ENCODE data around the gene CTBP1. TPM values are rescaled to one million over a fixed set of nuclear protein-coding genes. Genes with fewer than 3 reads are reported as not detected.
"Not testable (repeated sequence)": the region's sequence is repeated elsewhere in the genome, so short reads cannot be mapped to it uniquely, and the experiment has no call there.

CTBP1 gene
- total and polyA plus RNA-seq, 7 donors, result 109 to 165 (median 130) TPM

DNA sequence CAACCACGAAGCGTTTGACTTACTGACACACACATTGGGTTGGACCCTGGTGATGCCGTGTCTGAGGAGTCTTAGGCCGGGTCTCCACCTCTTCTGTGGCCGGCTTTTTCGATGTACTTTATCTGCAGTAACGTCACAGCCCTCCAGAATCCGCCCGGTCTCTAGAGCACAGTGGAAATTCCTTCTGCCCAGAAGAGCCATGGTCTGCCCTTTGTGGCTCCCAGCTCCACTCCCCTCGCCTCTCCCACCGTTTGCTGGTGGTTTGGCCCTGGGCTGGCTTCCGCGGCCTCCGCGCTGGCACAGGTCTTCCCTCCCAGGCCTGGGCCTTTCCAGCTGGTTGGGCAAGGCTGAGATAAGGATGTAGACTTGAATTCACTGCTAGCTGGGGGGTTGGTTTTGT is 45.1 kb upstream of the CTBP1 start:
- H3K36me3 ChIP-seq (ENCODE audit: insufficient read depth in 1 of 2, low read depth in 1 of 2), result peaks cover 0 to 23% of the 10 kb centered on the region in 2 donors
- DNase-seq, result peak in 1 of 2 donors; percentile 47
- ATAC-seq, result no peak
- intact Hi-C loops (cut with DNase I), result loop anchor here (5.0 kb wide), 1 partner anchor 53 kb away; the partner anchor contains the start of gene UVSSA (in 2 of the 2)
- peaks cover 27% of the 10 kb centered on the region for H3K4me1 ChIP-seq
- TF ChIP-seq CTCF (IDR thresholded peaks at IDR 0.05), result no peak
- no peaks in the 10 kb centered on the region for H3K9me3 ChIP-seq
- no peaks in the 10 kb centered on the region for H3K27me3 ChIP-seq (ENCODE audit: insufficient read depth in 3 of 3, low read length in 2 of 3)
- peak overlapping the region; percentile 55 for H3K27ac ChIP-seq
- WGBS, 3 donors, result 66 to 69% (median 66%) methylated on average over 15 of the region's 15 CpGs
- no peak overlapping the region for H3K4me3 ChIP-seq

DNA sequence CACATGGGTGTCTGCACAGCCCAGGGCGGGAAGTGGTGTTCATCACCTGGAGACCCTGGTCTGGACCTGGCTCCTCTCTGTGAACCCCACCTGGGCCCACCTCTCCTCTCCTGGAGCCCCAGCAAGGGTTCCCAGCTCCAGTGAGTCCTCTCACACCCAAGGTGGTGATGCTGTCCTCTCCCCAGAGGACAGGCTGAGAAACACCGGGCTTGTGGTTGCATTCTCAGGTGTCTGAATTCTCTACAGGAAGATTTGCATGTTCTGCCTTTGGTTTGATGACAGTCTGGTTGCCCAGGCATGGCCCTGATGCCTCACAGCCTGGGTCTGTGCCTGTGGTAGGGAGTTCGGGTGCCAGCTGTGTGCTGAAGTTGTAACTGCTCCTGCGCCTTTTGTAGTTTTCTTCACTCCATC is 44.6 kb upstream of the CTBP1 start:
- Histone ChIP-seq H3K9me3 (no peaks in the 10 kb centered on the region), H3K27me3 (ENCODE audit: insufficient read depth in 3 of 3, low read length in 2 of 3) (no peaks in the 10 kb centered on the region), H3K36me3 (ENCODE audit: insufficient read depth in 1 of 2, low read depth in 1 of 2) (peaks cover 0 to 19% of the 10 kb centered on the region in 2 donors), H3K4me1 (peaks cover 31% of the 10 kb centered on the region), H3K4me3 (no peak overlapping the region), H3K27ac (peak overlapping the region; percentile 55)
- no peak for TF ChIP-seq CTCF (IDR thresholded peaks at IDR 0.05)
- ATAC-seq (no peak), DNase-seq (peak in 1 of 2 donors; percentile 30)
- intact Hi-C loops (cut with DNase I), result loop anchor here (5.0 kb wide), 1 partner anchor 54 kb away; the partner anchor contains the start of gene UVSSA (in 2 of the 2)
- 69 to 90% (median 79%) methylated on average over 4 of the region's 4 CpGs for WGBS, 3 donors

GRCh38 chr4:1292703-1293011 is 43.7 kb upstream of the CTBP1 start:
- H3K27me3 ChIP-seq (ENCODE audit: insufficient read depth in 3 of 3, low read length in 2 of 3); ATAC-seq; DNase-seq; H3K9me3 ChIP-seq; H3K36me3 ChIP-seq (ENCODE audit: insufficient read depth in 1 of 2, low read depth in 1 of 2); H3K4me3 ChIP-seq: not testable (repeated sequence)
- intact Hi-C loops (cut with DNase I), result loop anchor here (5.0 kb wide), 1 partner anchor 55 kb away; the partner anchor contains the start of gene UVSSA (in 2 of the 2)
- 74 to 90% (median 84%) methylated on average over 5 to 8 of the region's 8 CpGs for WGBS, 3 donors
- H3K27ac ChIP-seq, result peak overlapping the region; percentile 95
- peaks cover 31% of the 10 kb centered on the region for H3K4me1 ChIP-seq

GRCh38 chr4:1291996-1292702 is 43.2 kb upstream of the CTBP1 start:
- Histone ChIP-seq H3K4me3 (peak overlapping the region; percentile 98), H3K9me3 (no peaks in the 10 kb centered on the region), H3K27me3 (ENCODE audit: insufficient read depth in 3 of 3, low read length in 2 of 3) (no peaks in the 10 kb centered on the region), H3K36me3 (ENCODE audit: insufficient read depth in 1 of 2, low read depth in 1 of 2) (peaks cover 0 to 5% of the 10 kb centered on the region in 2 donors), H3K27ac (peak overlapping the region; percentile 95), H3K4me1 (peaks cover 31% of the 10 kb centered on the region)
- intact Hi-C loops (cut with DNase I), result loop anchor here (5.0 kb wide), 1 partner anchor 55 kb away; the partner anchor contains the start of gene UVSSA (in 2 of the 2)
- DNase-seq, result peak in 1 of 2 donors; percentile 30
- ATAC-seq, result no peak
- TF ChIP-seq CTCF (IDR thresholded peaks at IDR 0.05), result no peak
- WGBS, 3 donors, result 45 to 59% (median 49%) methylated on average over 11 of the region's 11 CpGs

- Histone ChIP-seq H3K4me1 (peaks cover 31% of the 10 kb centered on the region), H3K9me3 (no peaks in the 10 kb centered on the region), H3K4me3 (peak overlapping the region; percentile 98), H3K27ac (peak overlapping the region; percentile 95), H3K27me3 (ENCODE audit: insufficient read depth in 3 of 3, low read length in 2 of 3) (no peaks in the 10 kb centered on the region), H3K36me3 (ENCODE audit: insufficient read depth in 1 of 2, low read depth in 1 of 2) (no peaks in the 10 kb centered on the region)
- intact Hi-C loops (cut with DNase I), result loop anchor here (5.0 kb wide), 1 partner anchor 56 kb away; the partner anchor contains the start of gene UVSSA (in 2 of the 2)
- DNase-seq, result no peak
- no peak for ATAC-seq
- no peak for TF ChIP-seq CTCF (IDR thresholded peaks at IDR 0.05)
- 33 to 49% (median 35%) methylated on average over 9 of the region's 9 CpGs for WGBS, 3 donors
Measured at GRCh38 chr4:1291091-1291490, 42.2 kb upstream of the CTBP1 start.
